PC-9 (cell line): Measurements from ENCODE around the gene DCTN1. TPM values are rescaled to one million over a fixed set of nuclear protein-coding genes. Genes with fewer than 3 reads are reported as not detected.

Source experiments
- BruUV-seq: library from RNA; stranded (reverse); fragments of 400-500 nt; replicated peaks from 2 replicates; lab custom pipeline; 2021; lab: Mats Ljungman, UMichigan
- CTCF ChIA-PET: fragments of 300-600 bp; sonication (Branson Sonifier 250); formaldehyde crosslinking; loops from one replicate; lab custom pipeline; 2022; ENCODE audit warnings: antibody characterized with exemption; lab: Charles Lee
- POLR2A ChIA-PET: fragments of 300-600 bp; sonication (Branson Sonifier 250); formaldehyde crosslinking; loops from one replicate; lab custom pipeline; 2022; ENCODE audit warnings: antibody characterized with exemption; ENCODE audit not compliant: unreplicated experiment; lab: Charles Lee
- DNase-seq, 2 experiments: peaks; one replicate each; pipeline versions ENCODE4 v3.0.0 to v3.0.0-alpha.2; 2015 to 2022; ENCODE audit warnings: mixed read lengths in 1 of 2
- H2AFZ ChIP-seq: fragments of 200-600 bp; sonication (generic); 2 replicates; pipeline ENCODE4 v1.8.1; 2017; ENCODE audit warnings: antibody characterized with exemption
- H3F3A ChIP-seq: fragments of 200-600 bp; sonication (generic); 2 replicates; pipeline ENCODE4 v1.8.1; 2017; ENCODE audit warnings: antibody characterized with exemption, mild to moderate bottlenecking, low read depth; ENCODE audit not compliant: insufficient read depth
- H3K27ac ChIP-seq: fragments of 200-600 bp; sonication (generic); 2 replicates; pipeline ENCODE4 v1.6.1; 2016; ENCODE audit warnings: mixed run types
- H3K27me3 ChIP-seq: fragments of 200-600 bp; sonication (generic); 2 replicates; pipeline ENCODE4 v1.6.1; 2016; ENCODE audit warnings: low read depth, mixed run types; ENCODE audit not compliant: insufficient read depth
- H3K36me3 ChIP-seq: fragments of 200-600 bp; sonication (generic); 2 replicates; pipeline ENCODE4 v1.6.1; 2016; ENCODE audit warnings: low read depth, mixed run types
- H3K4me1 ChIP-seq: fragments of 200-600 bp; sonication (generic); replicated peaks from 2 replicates; pipeline ENCODE4 v1.6.1; 2016; ENCODE audit warnings: mixed run types; ENCODE audit not compliant: insufficient read depth
- H3K4me2 ChIP-seq: fragments of 200-600 bp; sonication (generic); 2 replicates; pipeline ENCODE4 v1.6.1; 2017; ENCODE audit warnings: mixed run types
- H3K4me3 ChIP-seq: fragments of 200-600 bp; sonication (generic); 2 replicates; pipeline ENCODE4 v1.6.1; 2016; ENCODE audit warnings: mixed run types
- H3K79me2 ChIP-seq: fragments of 200-600 bp; sonication (generic); 2 replicates; pipeline ENCODE4 v1.6.1; 2017; ENCODE audit warnings: low read depth, mixed run types
- H3K9me2 ChIP-seq: fragments of 200-600 bp; sonication (generic); 2 replicates; pipeline ENCODE4 v1.8.1; 2017; ENCODE audit warnings: mild to moderate bottlenecking; ENCODE audit not compliant: insufficient read depth
- H3K9me3 ChIP-seq: fragments of 200-600 bp; sonication (generic); 2 replicates; pipeline ENCODE4 v1.8.1; 2016; ENCODE audit warnings: low read depth; ENCODE audit not compliant: insufficient read depth
- H4K20me1 ChIP-seq: fragments of 200-600 bp; sonication (generic); 2 replicates; pipeline ENCODE4 v1.8.1; 2017; ENCODE audit not compliant: insufficient read depth
- CTCF ChIP-seq: fragments of 200-600 bp; sonication (generic); conservative IDR thresholded peaks from 2 replicates; pipeline ENCODE4 v1.6.1; 2017; ENCODE audit warnings: mixed run types, antibody characterized with exemption, mild to moderate bottlenecking, moderate library complexity
- EZH2 ChIP-seq: fragments of 200-600 bp; sonication (generic); IDR thresholded peaks from 2 replicates; pipeline ENCODE4 v1.8.0; 2017; ENCODE audit warnings: antibody characterized with exemption, low read depth
- intact Hi-C: fragments of 100-400 bp; cut with micrococcal nuclease; formaldehyde crosslinking; loops from one replicate; pipeline ENCODE4 v1.10.0; 2022; ENCODE audit not compliant: unreplicated experiment
- total RNA-seq: library from RNA; stranded (reverse); gene quantifications from 2 replicates; pipeline ENCODE4 v1.2.3, GENCODE V29; 2021

DCTN1 gene
- total RNA-seq, 1 experiment from 2014 or later, result 130 TPM

GRCh38 chr2:74417763-74418162 is 37.7 kb upstream of the DCTN1 start:
- no peak for TF ChIP-seq EZH2
- no peak for TF ChIP-seq CTCF
- POLR2A ChIA-PET, result no interaction called here
- CTCF ChIA-PET, result no interaction called here
- H4K20me1 ChIP-seq, result no peaks in the 10 kb centered on the region
- peaks cover 9% of the 10 kb centered on the region for H3K4me1 ChIP-seq
- intact Hi-C loops, result no loop called here
- no peaks in the 10 kb centered on the region for H3K9me3 ChIP-seq
- no peak overlapping the region for H3K27ac ChIP-seq
- no peak for DNase-seq
- H3K27me3 ChIP-seq, result no peaks in the 10 kb centered on the region
- H3F3A ChIP-seq, result peaks cover 15% of the 10 kb centered on the region; the same call in 1 of the 2 replicates
- no peaks in the 10 kb centered on the region for H3K36me3 ChIP-seq
- H2AFZ ChIP-seq, result no peak overlapping the region
- BruUV-seq, result no TSS peak
- H3K4me2 ChIP-seq, result no peak overlapping the region
- no peaks in the 10 kb centered on the region for H3K79me2 ChIP-seq
- no peak overlapping the region for H3K4me3 ChIP-seq
- H3K9me2 ChIP-seq, result no peaks in the 10 kb centered on the region

- Histone ChIP-seq H3K4me1 (peaks cover 9% of the 10 kb centered on the region), H3K4me2 (no peak overlapping the region), H3K4me3 (no peak overlapping the region), H3K79me2 (no peaks in the 10 kb centered on the region), H3K9me2 (no peaks in the 10 kb centered on the region), H3K27ac (no peak overlapping the region), H4K20me1 (no peaks in the 10 kb centered on the region), H3K27me3 (no peaks in the 10 kb centered on the region), H2AFZ (no peak overlapping the region), H3K9me3 (no peaks in the 10 kb centered on the region), H3K36me3 (no peaks in the 10 kb centered on the region), H3F3A (peaks cover 13% of the 10 kb centered on the region; the same call in 1 of the 2 replicates)
- ChIA-PET CTCF (no interaction called here), POLR2A (no interaction called here)
- no TSS peak for BruUV-seq
- intact Hi-C loops, result no loop called here
- TF ChIP-seq CTCF, result no peak
- no peak for TF ChIP-seq EZH2
- no peak for DNase-seq
These were observed 37.1 kb upstream of the DCTN1 start for GRCh38 chr2:74417197-74417596.

GRCh38 chr2:74416778-74417177 is 36.7 kb upstream of the DCTN1 start:
- Histone ChIP-seq H3K27me3 (no peaks in the 10 kb centered on the region), H3F3A (peaks cover 9% of the 10 kb centered on the region; the same call in 1 of the 2 replicates), H3K4me2 (no peak overlapping the region), H4K20me1 (no peaks in the 10 kb centered on the region), H3K9me3 (no peaks in the 10 kb centered on the region), H3K27ac (no peak overlapping the region), H3K4me3 (no peak overlapping the region), H3K79me2 (no peaks in the 10 kb centered on the region), H3K9me2 (no peaks in the 10 kb centered on the region), H3K36me3 (no peaks in the 10 kb centered on the region), H3K4me1 (peaks cover 9% of the 10 kb centered on the region), H2AFZ (no peak overlapping the region)
- ChIA-PET POLR2A (no interaction called here), CTCF (no interaction called here)
- no TSS peak for BruUV-seq
- no peak for DNase-seq
- intact Hi-C loops, result no loop called here
- TF ChIP-seq EZH2, result no peak
- no peak for TF ChIP-seq CTCF
